Left lung (tissue), 10 donors: ENCODE measurements around the gene SCN3A. TPM values are rescaled to one million over a fixed set of nuclear protein-coding genes. Genes with fewer than 3 reads are reported as not detected.

Source experiments
- ATAC-seq: fragments of 200-7000 bp; cut with Tn5 transposase; one replicate; pipeline ENCODE4 v1.9.1; 2020; ENCODE audit warnings: moderate library complexity
- DNase-seq, 4 donors: peaks; one replicate each; pipeline ENCODE4 v3.0.0-alpha.2; 2013 to 2020
- H3K27ac ChIP-seq, 2 donors: fragments of 200-600 bp; sonication (generic) in 1 of 2; one replicate each; pipeline versions ENCODE4 v1.5.0 to v1.8.0; 2020 to 2021
- H3K27me3 ChIP-seq, 2 donors: fragments of 200-600 bp; sonication (generic) in 1 of 2; one replicate each; pipeline versions ENCODE4 v1.5.0 to v1.8.0; 2020 to 2021
- H3K36me3 ChIP-seq, 2 donors: fragments of 200-600 bp; sonication (generic) in 1 of 2; one replicate each; pipeline versions ENCODE4 v1.5.0 to v1.8.0; 2020 to 2021
- H3K4me1 ChIP-seq, 2 donors: fragments of 200-600 bp; one replicate each; pipeline ENCODE4 v1.8.0; 2021
- H3K4me3 ChIP-seq, 2 donors: fragments of 200-600 bp; sonication (generic) in 1 of 2; one replicate each; pipeline versions ENCODE4 v1.5.0 to v1.8.0; 2020 to 2021; ENCODE audit warnings: mild to moderate bottlenecking in 1 of 2
- H3K9me3 ChIP-seq, 2 donors: fragments of 200-600 bp; sonication (generic) in 1 of 2; one replicate each; pipeline versions ENCODE4 v1.5.0 to v1.8.0; 2020 to 2021
- intact Hi-C, 2 donors: fragments of 100-400 bp; cut with DNase I; formaldehyde crosslinking; loops; one replicate each; pipeline versions ENCODE4 v1.11.2 to v1.14.2; 2022
- polyA plus RNA-seq, 6 donors: library from polyadenylated mRNA; unstranded; fragments of 120-200 nt; gene quantifications; one replicate each; pipeline ENCODE4 v1.2.1, GENCODE V29; 2013; ENCODE audit not compliant: insufficient read length in 6 of 6
- total RNA-seq, 2 donors: library from RNA; stranded (reverse); fragmentation: NEBNext Ultra II Directional; extraction: Animal tissue kit (Norgen Biotek cat#: 25700); gene quantifications; one replicate each; pipeline ENCODE4 v1.2.1, GENCODE V29; 2021
- TF ChIP-seq, protein P1 (sequence below), 2 donors: fragments of 200-600 bp; sonication (generic) in 1 of 2; IDR thresholded peaks; one replicate each; pipeline versions ENCODE4 v1.5.0 to v1.8.0; 2021; ENCODE audit warnings: antibody characterized with exemption in 2 of 2
- donor health status: DM: no; HTN: yes; CAD: no.
- donor health status: DM: no; HTN: no; CAD: no.

The SCN3A gene
- total and polyA plus RNA-seq, 8 donors = 0.35 to 1.6 (median 0.95) TPM

DNA sequence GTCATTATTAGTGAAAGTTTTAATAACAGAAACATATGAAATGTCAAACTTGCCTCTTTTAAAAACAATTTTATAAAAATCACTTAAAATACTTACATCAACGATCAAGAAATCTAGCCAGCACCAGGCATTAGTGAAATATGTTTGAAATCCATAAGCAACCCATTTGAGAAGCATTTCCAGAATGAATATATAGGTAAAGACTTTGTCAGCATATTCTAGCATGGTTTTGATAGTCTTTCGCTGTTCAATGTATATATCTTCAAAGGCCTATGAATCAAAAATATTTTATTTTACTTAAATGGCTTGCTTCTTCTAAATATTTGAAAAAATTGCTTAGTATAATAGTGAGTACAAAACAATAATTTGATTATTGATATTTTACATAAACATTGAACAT lies 91.1 kb downstream of the SCN3A start:
- ATAC-seq (no peak), DNase-seq (no peak)
- H3K4me3 ChIP-seq = no peak overlapping the region
- intact Hi-C loops = no loop called here
- no peaks in the 10 kb centered on the region for H3K27me3 ChIP-seq
- no peak overlapping the region for H3K27ac ChIP-seq
- no peaks in the 10 kb centered on the region for H3K36me3 ChIP-seq
- no peaks in the 10 kb centered on the region for H3K4me1 ChIP-seq
- H3K9me3 ChIP-seq = no peaks in the 10 kb centered on the region
- TF ChIP-seq, protein P1, sequence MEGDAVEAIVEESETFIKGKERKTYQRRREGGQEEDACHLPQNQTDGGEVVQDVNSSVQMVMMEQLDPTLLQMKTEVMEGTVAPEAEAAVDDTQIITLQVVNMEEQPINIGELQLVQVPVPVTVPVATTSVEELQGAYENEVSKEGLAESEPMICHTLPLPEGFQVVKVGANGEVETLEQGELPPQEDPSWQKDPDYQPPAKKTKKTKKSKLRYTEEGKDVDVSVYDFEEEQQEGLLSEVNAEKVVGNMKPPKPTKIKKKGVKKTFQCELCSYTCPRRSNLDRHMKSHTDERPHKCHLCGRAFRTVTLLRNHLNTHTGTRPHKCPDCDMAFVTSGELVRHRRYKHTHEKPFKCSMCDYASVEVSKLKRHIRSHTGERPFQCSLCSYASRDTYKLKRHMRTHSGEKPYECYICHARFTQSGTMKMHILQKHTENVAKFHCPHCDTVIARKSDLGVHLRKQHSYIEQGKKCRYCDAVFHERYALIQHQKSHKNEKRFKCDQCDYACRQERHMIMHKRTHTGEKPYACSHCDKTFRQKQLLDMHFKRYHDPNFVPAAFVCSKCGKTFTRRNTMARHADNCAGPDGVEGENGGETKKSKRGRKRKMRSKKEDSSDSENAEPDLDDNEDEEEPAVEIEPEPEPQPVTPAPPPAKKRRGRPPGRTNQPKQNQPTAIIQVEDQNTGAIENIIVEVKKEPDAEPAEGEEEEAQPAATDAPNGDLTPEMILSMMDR (IDR thresholded peaks at IDR 0.05) = no peak

DNA sequence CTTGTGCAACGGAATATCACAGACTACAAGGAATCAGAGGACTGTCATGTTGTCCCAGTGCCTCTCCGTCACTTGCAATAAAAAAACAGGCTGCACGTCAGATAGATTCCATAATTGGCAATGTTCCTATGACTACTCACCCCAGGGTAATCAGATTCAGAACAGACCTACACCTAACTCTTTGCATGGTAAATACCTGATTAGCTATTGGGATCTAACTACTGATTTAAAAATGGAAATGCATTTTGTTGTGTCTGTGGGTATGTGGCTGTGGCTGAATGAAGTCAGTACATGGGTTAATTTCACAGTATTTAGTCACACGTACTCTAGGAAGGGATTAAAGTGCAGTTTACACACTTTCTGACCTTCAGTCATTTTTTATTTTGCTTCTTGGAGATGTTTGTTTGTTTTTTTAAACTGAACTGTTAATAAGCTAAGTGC lies 91.7 kb downstream of the SCN3A start:
- Histone ChIP-seq H3K9me3 (no peaks in the 10 kb centered on the region), H3K36me3 (no peaks in the 10 kb centered on the region), H3K4me1 (no peaks in the 10 kb centered on the region), H3K27ac (no peak overlapping the region), H3K27me3 (no peaks in the 10 kb centered on the region), H3K4me3 (no peak overlapping the region)
- no peak for ATAC-seq
- DNase-seq = no peak
- intact Hi-C loops = no loop called here
- TF ChIP-seq, protein P1 (IDR thresholded peaks at IDR 0.05) = no peak

DNA sequence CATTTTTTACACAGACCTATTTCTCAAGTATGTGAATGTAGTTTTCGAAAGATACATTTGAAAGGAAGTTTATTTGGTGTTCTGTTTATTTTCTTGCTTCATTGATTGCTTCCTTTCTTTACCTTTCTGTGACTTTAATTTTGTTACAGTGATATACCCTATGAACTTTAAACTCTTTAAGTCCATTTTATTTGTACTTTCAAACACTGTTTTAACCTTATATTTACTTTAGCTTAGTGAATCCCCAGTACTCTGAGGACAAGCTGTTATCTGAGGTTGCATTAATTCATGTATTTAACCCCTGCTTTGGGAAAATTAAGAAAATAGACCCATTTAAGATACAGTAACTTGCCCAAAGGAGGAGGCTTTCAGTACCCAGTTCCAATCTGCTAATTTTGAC lies 93.5 kb downstream of the SCN3A start:
- Histone ChIP-seq H3K36me3 (no peaks in the 10 kb centered on the region), H3K27me3 (no peaks in the 10 kb centered on the region), H3K27ac (no peak overlapping the region), H3K4me1 (no peaks in the 10 kb centered on the region), H3K4me3 (no peak overlapping the region), H3K9me3 (no peaks in the 10 kb centered on the region)
- intact Hi-C loops = no loop called here
- TF ChIP-seq, protein P1 (IDR thresholded peaks at IDR 0.05) = no peak
- no peak for ATAC-seq
- no peak for DNase-seq

DNA sequence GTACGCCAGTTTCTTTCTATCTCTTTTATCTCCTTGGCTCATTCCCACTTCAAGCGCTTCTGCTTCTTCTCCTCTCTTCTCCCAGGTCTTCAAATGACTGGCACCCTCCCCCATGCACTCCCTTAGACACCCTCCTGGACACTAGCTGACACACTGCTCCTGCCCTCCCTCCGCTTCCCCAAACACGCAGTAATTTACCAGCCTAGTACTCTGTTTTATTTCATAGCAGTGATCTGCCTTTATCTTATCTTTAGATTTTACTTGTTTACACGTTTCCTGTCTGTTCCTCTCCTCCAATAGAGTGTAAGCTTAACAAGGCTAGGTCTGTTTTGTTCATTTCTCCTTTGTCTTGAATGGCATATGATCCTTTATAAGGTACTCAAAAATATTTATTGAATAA lies 93.9 kb downstream of the SCN3A start:
- H3K4me3 ChIP-seq = no peak overlapping the region
- no peak overlapping the region for H3K27ac ChIP-seq
- no peaks in the 10 kb centered on the region for H3K27me3 ChIP-seq
- intact Hi-C loops = no loop called here
- TF ChIP-seq, protein P1 (IDR thresholded peaks at IDR 0.05) = no peak
- no peaks in the 10 kb centered on the region for H3K36me3 ChIP-seq
- no peak for DNase-seq
- no peaks in the 10 kb centered on the region for H3K9me3 ChIP-seq
- no peaks in the 10 kb centered on the region for H3K4me1 ChIP-seq
- ATAC-seq = no peak

DNA sequence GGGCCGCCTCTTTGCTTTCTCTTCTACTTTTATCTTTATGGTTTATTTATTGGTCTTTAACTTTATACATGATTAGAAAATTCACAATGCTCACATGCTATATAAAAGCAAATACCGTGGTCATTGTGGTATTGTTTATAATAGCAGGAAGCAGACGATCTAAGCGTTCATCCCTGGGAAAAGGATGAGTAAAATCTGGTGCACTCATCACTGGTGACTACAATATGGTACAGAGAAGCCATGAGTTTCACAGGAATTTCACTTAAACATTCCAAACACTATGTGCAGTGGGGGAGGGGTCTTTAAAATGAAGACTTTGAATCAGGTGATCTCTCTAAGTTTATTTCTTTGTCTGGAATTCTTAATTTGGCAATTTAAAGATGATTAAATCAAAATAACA lies 97.9 kb downstream of the SCN3A start:
- Histone ChIP-seq H3K36me3 (no peaks in the 10 kb centered on the region), H3K27me3 (no peaks in the 10 kb centered on the region), H3K27ac (no peak overlapping the region), H3K4me3 (no peak overlapping the region), H3K9me3 (no peaks in the 10 kb centered on the region), H3K4me1 (no peaks in the 10 kb centered on the region)
- TF ChIP-seq, protein P1 (IDR thresholded peaks at IDR 0.05) = no peak
- DNase-seq = no peak
- no peak for ATAC-seq
- intact Hi-C loops = no loop called here
